ENCODE results near the gene BROX. TPM values are rescaled to one million over a fixed set of nuclear protein-coding genes. Genes with fewer than 3 reads are reported as not detected.

The BROX gene
- total and polyA plus RNA-seq, 10 of the 15 experiments (the other 5 are each of a cell fraction or from before 2014, with no cell fraction given), result 5.8 to 42.0 (median 16.8) TPM

- ChIA-PET CTCF (interaction anchor here (1.6 kb wide), 1 partner anchor 8 kb away, joined by 3 read pairs; no protein-coding TSS in a partner anchor), RAD21 (ENCODE audit: unreplicated experiment) (no interaction called here), POLR2A (no interaction called here), SMC1A (ENCODE audit: uncharacterized antibody, unreplicated experiment) (interaction anchor here (0.7 to 0.9 kb wide), 2 partner anchors 32 to 42 kb away, joined by 3 read pairs; no protein-coding TSS in a partner anchor)
- H4K20me1 ChIP-seq (ENCODE audit: control insufficient read depth, insufficient read depth), result no peaks in the 10 kb centered on the region
- H3K4me3 ChIP-seq, result no peak overlapping the region
- 12% methylated on average over 4 of the region's 4 CpGs for WGBS (ENCODE audit: insufficient coverage, insufficient replicate concordance, low lambda C conversion rate, missing lambda C conversion rate)
- H3K9me3 ChIP-seq (replicated peaks; ENCODE audit: control insufficient read depth, insufficient read depth, low read length), result no peaks in the 10 kb centered on the region
- intact Hi-C loops (cut with micrococcal nuclease; ENCODE audit: unreplicated experiment) (no loop called here), in situ Hi-C loops (cut with MboI) (no loop called here)
- ATAC-seq, result peak; percentile 55; the same call in 2 of the 3 replicates
- no peak for FAIRE-seq
- H2AFZ ChIP-seq (ENCODE audit: control insufficient read depth, low read depth, low read length), result no peak overlapping the region
- H3K79me2 ChIP-seq (ENCODE audit: control insufficient read depth, insufficient read depth, low read length), result no peaks in the 10 kb centered on the region
- no peaks in the 10 kb centered on the region for H3K36me3 ChIP-seq (ENCODE audit: control insufficient read depth in 2 of 2, insufficient read depth in 2 of 2, low read length in 1 of 2)
- no peaks in the 10 kb centered on the region; the same call in 1 of the 2 replicates for H3K4me1 ChIP-seq (ENCODE audit: control insufficient read depth, insufficient read depth, low read length)
- BruUV-seq (replicated peaks), result no TSS peak
- no peak overlapping the region for H3K9ac ChIP-seq (ENCODE audit: control insufficient read depth, insufficient read depth, low read length)
- no peak overlapping the region for H3K27ac ChIP-seq (ENCODE audit: control insufficient read depth, insufficient read depth)
- no peak for TF ChIP-seq POLR2AphosphoS2 (IDR thresholded peaks at IDR 0.05; ENCODE audit: low read depth, low read length)
- TF ChIP-seq, protein P1, sequence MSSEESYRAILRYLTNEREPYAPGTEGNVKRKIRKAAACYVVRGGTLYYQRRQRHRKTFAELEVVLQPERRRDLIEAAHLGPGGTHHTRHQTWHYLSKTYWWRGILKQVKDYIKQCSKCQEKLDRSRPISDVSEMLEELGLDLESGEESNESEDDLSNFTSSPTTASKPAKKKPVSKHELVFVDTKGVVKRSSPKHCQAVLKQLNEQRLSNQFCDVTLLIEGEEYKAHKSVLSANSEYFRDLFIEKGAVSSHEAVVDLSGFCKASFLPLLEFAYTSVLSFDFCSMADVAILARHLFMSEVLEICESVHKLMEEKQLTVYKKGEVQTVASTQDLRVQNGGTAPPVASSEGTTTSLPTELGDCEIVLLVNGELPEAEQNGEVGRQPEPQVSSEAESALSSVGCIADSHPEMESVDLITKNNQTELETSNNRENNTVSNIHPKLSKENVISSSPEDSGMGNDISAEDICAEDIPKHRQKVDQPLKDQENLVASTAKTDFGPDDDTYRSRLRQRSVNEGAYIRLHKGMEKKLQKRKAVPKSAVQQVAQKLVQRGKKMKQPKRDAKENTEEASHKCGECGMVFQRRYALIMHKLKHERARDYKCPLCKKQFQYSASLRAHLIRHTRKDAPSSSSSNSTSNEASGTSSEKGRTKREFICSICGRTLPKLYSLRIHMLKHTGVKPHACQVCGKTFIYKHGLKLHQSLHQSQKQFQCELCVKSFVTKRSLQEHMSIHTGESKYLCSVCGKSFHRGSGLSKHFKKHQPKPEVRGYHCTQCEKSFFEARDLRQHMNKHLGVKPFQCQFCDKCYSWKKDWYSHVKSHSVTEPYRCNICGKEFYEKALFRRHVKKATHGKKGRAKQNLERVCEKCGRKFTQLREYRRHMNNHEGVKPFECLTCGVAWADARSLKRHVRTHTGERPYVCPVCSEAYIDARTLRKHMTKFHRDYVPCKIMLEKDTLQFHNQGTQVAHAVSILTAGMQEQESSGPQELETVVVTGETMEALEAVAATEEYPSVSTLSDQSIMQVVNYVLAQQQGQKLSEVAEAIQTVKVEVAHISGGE (CRISPR knock-in tag; IDR thresholded peaks at IDR 0.05), result no peak
- TF ChIP-seq YY1 (IDR thresholded peaks at IDR 0.05; ENCODE audit: low read depth, low read length), result no peak
- no peak for TF ChIP-seq SRF (IDR thresholded peaks at IDR 0.05; ENCODE audit: low read depth in 2 of 2, low read length in 2 of 2)
- no peak for TF ChIP-seq ZNF274 (IDR thresholded peaks at IDR 0.05; ENCODE audit: insufficient read depth, insufficient read length)
- no peak for TF ChIP-seq ZNF217 (IDR thresholded peaks at IDR 0.05)
- TF ChIP-seq MYC (IDR thresholded peaks at IDR 0.05; ENCODE audit: insufficient read depth, insufficient read length, insufficient replicate concordance, low read length, severe bottlenecking), result no peak
- no peak for TF ChIP-seq MEF2B (IDR thresholded peaks at IDR 0.05; ENCODE audit: partially characterized antibody, poor library complexity, severe bottlenecking)
- TF ChIP-seq JUND (IDR thresholded peaks at IDR 0.05; ENCODE audit: low read depth, low read length), result no peak
- TF ChIP-seq BMI1 (IDR thresholded peaks at IDR 0.05; ENCODE audit: borderline replicate concordance), result no peak
- no peak for TF ChIP-seq PAX5 (IDR thresholded peaks at IDR 0.05; ENCODE audit: borderline replicate concordance, low read depth, low read length)
- no peak for DNase-seq (ENCODE audit: low read depth, low spot score)
- no peak overlapping the region for H3K4me2 ChIP-seq (ENCODE audit: control insufficient read depth, insufficient read depth)
- H3K27me3 ChIP-seq (replicated peaks in 1 of 2; ENCODE audit: control insufficient read depth in 2 of 2, insufficient read depth in 2 of 2, low read length in 1 of 2), result peaks cover 0 to 2% of the 10 kb centered on the region in 2 experiments; a peak in 2 of 4 replicates
Measured at GRCh38 chr1:222781251-222781650, 68.9 kb downstream of the BROX start.
